WTC11 (cell line): ENCODE results near the gene GANAB.

Experiments
- ATF1 ChIP-seq: sonication (generic); formaldehyde crosslinking; IDR thresholded peaks from 2 replicates; pipeline ENCODE4 v1.8.1; 2023; ENCODE audit warnings: mild to moderate bottlenecking, moderate library complexity, missing genetic modification reagents
- ATF3 ChIP-seq: sonication (generic); formaldehyde crosslinking; conservative IDR thresholded peaks from 2 replicates; pipeline ENCODE4 v1.8.1; 2022; ENCODE audit warnings: mild to moderate bottlenecking, missing genetic modification reagents
- CREB1 ChIP-seq: sonication (generic); formaldehyde crosslinking; IDR thresholded peaks from 2 replicates; pipeline ENCODE4 v1.8.0; 2023; ENCODE audit warnings: mild to moderate bottlenecking, missing genetic modification reagents
- ESRRA ChIP-seq: sonication (generic); formaldehyde crosslinking; IDR thresholded peaks from 2 replicates; pipeline ENCODE4 v1.8.1; 2022; ENCODE audit warnings: mild to moderate bottlenecking, missing genetic modification reagents, borderline replicate concordance
- FOXP1 ChIP-seq: sonication (generic); formaldehyde crosslinking; IDR thresholded peaks from 2 replicates; pipeline ENCODE4 v1.8.0; 2022; ENCODE audit warnings: missing genetic modification reagents, mild to moderate bottlenecking, moderate library complexity, borderline replicate concordance
- NFE2L1 ChIP-seq: sonication (generic); formaldehyde crosslinking; IDR thresholded peaks from 2 replicates; pipeline ENCODE4 v1.8.1; 2023; ENCODE audit warnings: missing genetic modification reagents
- RELA ChIP-seq: sonication (generic); formaldehyde crosslinking; IDR thresholded peaks from 2 replicates; pipeline ENCODE4 v1.8.1; 2022; ENCODE audit warnings: missing genetic modification reagents, mild to moderate bottlenecking, borderline replicate concordance
- ZNF425 ChIP-seq: fragments of 250-450 bp; sonication (Bioruptor Pico); conservative IDR thresholded peaks from 2 replicates; pipeline ENCODE4 v1.9.0; 2021; ENCODE audit warnings: mild to moderate bottlenecking
- TF ChIP-seq, protein P1 (sequence below): fragments of 200-600 bp; IDR thresholded peaks from 2 replicates; pipeline ENCODE4 v1.8.0; 2022; ENCODE audit warnings: antibody characterized with exemption
- TF ChIP-seq, protein P2 (sequence below): sonication (generic); formaldehyde crosslinking; IDR thresholded peaks from 2 replicates; pipeline ENCODE4 v1.8.0; 2022; ENCODE audit warnings: mild to moderate bottlenecking, missing genetic modification reagents
- TF ChIP-seq, protein P3 (sequence below): sonication (generic); formaldehyde crosslinking; IDR thresholded peaks from 2 replicates; pipeline ENCODE4 v1.8.1; 2023; ENCODE audit warnings: mild to moderate bottlenecking, missing genetic modification reagents, moderate library complexity
- TF ChIP-seq, protein P4 (sequence below): sonication (generic); formaldehyde crosslinking; IDR thresholded peaks from 2 replicates; pipeline ENCODE4 v1.8.1; 2023; ENCODE audit warnings: mild to moderate bottlenecking, missing genetic modification reagents, moderate library complexity
- TF ChIP-seq, protein P5 (sequence below): sonication (generic); formaldehyde crosslinking; IDR thresholded peaks from 2 replicates; pipeline ENCODE4 v1.8.1; 2022; ENCODE audit warnings: low read depth, missing genetic modification reagents, borderline replicate concordance

GRCh38 chr11:62579252-62579651 is 67.2 kb downstream of the GANAB start:
- no peak for TF ChIP-seq ATF1 (CRISPR knock-in tag)
- TF ChIP-seq, protein P1, sequence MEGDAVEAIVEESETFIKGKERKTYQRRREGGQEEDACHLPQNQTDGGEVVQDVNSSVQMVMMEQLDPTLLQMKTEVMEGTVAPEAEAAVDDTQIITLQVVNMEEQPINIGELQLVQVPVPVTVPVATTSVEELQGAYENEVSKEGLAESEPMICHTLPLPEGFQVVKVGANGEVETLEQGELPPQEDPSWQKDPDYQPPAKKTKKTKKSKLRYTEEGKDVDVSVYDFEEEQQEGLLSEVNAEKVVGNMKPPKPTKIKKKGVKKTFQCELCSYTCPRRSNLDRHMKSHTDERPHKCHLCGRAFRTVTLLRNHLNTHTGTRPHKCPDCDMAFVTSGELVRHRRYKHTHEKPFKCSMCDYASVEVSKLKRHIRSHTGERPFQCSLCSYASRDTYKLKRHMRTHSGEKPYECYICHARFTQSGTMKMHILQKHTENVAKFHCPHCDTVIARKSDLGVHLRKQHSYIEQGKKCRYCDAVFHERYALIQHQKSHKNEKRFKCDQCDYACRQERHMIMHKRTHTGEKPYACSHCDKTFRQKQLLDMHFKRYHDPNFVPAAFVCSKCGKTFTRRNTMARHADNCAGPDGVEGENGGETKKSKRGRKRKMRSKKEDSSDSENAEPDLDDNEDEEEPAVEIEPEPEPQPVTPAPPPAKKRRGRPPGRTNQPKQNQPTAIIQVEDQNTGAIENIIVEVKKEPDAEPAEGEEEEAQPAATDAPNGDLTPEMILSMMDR = no peak
- no peak for TF ChIP-seq NFE2L1 (CRISPR knock-in tag)
- no peak for TF ChIP-seq ZNF425
- TF ChIP-seq, protein P2, sequence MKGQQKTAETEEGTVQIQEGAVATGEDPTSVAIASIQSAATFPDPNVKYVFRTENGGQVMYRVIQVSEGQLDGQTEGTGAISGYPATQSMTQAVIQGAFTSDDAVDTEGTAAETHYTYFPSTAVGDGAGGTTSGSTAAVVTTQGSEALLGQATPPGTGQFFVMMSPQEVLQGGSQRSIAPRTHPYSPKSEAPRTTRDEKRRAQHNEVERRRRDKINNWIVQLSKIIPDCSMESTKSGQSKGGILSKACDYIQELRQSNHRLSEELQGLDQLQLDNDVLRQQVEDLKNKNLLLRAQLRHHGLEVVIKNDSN (CRISPR knock-in tag) = no peak
- no peak for TF ChIP-seq CREB1 (CRISPR knock-in tag)
- no peak for TF ChIP-seq ESRRA (CRISPR knock-in tag)
- TF ChIP-seq FOXP1 (CRISPR knock-in tag) = no peak
- TF ChIP-seq, protein P3, sequence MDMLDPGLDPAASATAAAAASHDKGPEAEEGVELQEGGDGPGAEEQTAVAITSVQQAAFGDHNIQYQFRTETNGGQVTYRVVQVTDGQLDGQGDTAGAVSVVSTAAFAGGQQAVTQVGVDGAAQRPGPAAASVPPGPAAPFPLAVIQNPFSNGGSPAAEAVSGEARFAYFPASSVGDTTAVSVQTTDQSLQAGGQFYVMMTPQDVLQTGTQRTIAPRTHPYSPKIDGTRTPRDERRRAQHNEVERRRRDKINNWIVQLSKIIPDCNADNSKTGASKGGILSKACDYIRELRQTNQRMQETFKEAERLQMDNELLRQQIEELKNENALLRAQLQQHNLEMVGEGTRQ (CRISPR knock-in tag) = no peak
- TF ChIP-seq, protein P4, sequence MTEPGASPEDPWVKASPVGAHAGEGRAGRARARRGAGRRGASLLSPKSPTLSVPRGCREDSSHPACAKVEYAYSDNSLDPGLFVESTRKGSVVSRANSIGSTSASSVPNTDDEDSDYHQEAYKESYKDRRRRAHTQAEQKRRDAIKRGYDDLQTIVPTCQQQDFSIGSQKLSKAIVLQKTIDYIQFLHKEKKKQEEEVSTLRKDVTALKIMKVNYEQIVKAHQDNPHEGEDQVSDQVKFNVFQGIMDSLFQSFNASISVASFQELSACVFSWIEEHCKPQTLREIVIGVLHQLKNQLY (CRISPR knock-in tag) = no peak
- TF ChIP-seq ATF3 (CRISPR knock-in tag) = no peak
- TF ChIP-seq, protein P5, sequence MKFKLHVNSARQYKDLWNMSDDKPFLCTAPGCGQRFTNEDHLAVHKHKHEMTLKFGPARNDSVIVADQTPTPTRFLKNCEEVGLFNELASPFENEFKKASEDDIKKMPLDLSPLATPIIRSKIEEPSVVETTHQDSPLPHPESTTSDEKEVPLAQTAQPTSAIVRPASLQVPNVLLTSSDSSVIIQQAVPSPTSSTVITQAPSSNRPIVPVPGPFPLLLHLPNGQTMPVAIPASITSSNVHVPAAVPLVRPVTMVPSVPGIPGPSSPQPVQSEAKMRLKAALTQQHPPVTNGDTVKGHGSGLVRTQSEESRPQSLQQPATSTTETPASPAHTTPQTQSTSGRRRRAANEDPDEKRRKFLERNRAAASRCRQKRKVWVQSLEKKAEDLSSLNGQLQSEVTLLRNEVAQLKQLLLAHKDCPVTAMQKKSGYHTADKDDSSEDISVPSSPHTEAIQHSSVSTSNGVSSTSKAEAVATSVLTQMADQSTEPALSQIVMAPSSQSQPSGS = no peak
- TF ChIP-seq RELA = no peak
